GM18511 (cell line): ENCODE results near the gene RIC8B.
"Not testable (repeated sequence)": the region's sequence is repeated elsewhere in the genome, so short reads cannot be mapped to it uniquely, and the experiment has no call there.

Source experiments
- ATAC-seq: cut with Tn5 transposase; IDR thresholded peaks from one replicate; pipeline ENCODE4 v1.9.1; 2021; ENCODE audit warnings: mild to moderate bottlenecking, moderate library complexity; ENCODE audit not compliant: unreplicated experiment

RIC8B gene

DNA sequence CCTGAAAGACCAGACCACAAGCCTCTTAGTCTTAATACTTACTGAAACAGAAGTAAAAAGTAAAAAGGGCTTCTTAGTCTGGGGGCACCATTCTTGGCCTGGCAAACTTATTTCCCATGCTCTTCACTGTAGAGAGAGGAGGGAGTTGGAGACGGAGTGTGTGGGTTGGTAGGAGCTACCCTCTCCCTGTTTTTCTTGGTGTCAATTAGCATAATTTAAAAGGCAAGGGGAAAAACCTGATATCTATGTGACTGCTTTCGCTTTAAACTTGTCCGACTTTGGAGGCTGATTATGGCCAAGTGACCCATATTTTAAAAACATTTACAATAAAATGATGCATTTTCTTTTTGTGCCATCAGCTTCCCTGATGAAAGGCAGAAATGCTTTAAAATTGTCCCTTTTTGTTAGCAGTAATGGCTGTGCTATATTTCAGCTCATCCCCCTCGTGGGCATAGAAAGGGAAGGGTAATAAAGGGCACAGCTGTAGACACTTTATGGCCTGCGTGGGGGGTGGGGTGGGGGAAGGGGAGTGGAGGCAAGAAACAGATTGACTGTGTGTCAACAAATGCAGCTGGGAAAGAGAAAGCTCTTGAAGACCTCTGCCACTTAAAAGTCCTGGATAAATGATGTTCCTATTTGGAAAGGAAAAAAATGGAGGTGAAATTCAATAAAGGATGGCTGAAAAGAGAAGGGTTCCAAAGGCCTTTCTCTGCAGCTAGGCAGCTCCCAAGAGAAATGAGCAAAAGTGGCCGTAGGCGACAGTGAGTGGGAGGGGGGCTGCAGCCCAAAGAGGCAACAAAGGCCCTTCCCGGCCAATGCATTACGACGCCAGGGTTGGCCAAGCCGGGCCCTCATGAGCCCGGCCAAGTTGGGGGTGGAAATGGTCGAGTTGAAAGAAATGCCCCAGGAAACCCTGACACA lies 123.8 kb downstream of the RIC8B start:
- no peak for ATAC-seq

DNA sequence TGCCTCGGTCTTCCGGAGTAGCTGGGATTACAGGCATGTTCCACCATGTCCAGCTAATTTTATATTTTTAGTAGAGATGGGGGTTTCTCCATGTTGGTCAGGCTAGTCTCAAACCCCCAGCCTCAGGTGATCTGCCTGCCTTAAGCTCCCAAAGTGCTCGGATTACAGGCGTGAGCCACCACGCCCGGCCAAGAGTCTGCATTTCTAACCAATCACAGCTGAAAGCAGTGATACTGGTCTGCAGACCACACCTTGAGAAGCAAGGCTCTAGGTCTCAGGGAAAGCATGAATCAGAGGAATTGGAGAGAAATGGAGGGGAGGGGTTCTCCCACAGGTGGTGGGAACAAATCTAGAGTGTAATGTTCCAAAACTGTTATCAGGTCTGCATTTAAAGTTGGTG lies 126.1 kb downstream of the RIC8B start:
- no peak for ATAC-seq

DNA sequence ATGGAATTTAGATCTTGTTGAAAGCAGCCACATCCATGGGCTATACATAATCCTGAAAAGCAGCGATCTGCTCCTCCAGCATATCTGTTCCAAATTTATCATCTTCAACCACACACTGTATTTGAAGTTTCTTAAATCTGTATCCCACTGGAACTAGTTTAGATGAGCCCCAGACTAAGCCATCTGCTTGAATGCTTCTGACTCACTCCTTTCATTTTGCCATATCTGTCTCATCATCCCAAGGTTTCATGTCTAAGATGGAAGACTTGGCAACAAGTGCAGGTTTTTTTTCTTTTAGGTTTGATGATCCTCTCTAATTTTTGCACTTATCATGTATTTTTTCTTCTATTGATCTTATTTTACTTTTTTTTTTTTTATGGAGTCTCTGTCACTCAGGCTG lies 126.8 kb downstream of the RIC8B start:
- ATAC-seq: no peak

DNA sequence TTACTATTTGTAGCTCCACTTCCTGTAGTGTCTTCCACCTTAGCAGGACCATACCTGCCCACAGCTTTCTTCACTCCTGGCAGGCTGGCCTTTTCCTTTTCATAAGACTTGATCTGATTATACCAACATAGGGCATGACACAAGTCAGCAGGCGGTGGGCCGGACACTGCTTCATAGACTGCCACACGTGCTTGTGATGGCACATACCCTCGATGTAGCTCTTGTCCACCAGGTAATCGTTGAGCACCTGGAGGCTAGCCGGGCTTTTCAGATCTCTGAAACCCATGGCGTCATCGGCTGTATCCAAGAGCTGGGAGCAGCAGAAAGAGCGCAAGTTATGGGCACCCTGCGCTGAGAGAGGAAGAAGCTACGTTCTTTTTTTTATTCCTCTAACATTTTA lies 127.6 kb downstream of the RIC8B start:
- no peak for ATAC-seq

- ATAC-seq: peak; percentile 83
These were observed 128.9 kb downstream of the RIC8B start for GRCh38 chr12:106903241-106903945.

DNA sequence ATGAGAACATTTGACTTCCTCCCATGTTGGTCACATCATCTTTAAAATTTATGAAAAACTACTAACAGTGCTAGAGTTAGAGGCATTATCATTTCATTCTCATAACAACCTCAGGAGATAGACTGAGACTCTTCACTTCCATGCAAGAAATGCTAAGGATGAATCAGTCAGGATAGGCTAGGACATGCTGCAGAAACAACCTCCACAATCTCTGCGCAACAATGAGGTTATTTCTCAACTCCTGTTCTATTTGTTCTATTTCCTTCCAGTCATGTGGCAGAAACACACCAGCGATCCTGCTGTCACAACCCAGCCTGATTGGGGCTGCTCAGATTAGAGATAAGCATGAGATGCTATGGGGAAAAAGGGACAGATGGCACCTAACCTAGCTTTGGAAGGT lies 132.2 kb downstream of the RIC8B start:
- no peak for ATAC-seq

DNA sequence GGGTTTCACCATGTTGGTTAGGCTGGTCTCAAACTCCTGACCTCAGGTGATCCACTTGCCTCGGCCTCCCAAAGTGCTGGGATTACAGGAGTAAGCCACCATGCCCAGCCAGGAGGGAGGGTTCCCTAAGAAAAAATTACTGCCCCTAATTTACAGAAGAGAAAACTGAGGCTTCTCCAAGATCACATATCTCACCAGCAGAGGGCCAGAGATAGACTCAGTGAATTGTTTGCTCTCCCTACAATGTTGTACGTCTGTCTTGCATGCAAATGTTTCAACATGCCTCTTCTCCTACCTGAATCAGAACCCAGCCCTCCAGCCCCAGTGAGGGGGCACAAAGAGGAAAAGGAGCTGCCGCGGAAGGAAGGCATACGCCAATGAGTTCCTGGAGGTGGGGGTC lies 132.9 kb downstream of the RIC8B start:
- no peak for ATAC-seq

GRCh38 chr12:106907846-106908245 lies 133.4 kb downstream of the RIC8B start:
- ATAC-seq: no peak

GRCh38 chr12:106908561-106908960 lies 134.1 kb downstream of the RIC8B start:
- ATAC-seq: no peak

- peak; percentile 75 for ATAC-seq
These were observed 135.7 kb downstream of the RIC8B start for GRCh38 chr12:106910202-106910601.

DNA sequence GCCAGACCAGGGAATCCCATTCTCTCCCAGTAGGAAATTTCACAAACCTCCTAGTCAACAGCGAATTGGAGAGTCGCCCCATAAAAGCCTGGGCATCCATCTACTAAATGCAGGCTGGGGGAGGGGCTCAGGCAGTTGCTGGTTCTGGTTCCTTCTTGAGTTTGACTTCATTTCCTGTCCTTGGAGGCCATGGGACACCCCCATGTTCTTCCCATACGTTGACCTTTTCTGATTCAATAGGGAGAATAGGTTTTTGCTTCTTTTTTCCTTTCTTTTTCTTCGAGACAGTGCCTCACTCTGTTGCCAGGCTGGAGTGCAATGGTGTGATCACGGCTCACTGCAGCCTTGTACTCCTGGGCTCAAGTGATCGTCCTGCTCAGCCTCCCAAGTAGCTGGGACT lies 137.1 kb downstream of the RIC8B start:
- no peak for ATAC-seq

GRCh38 chr12:106913456-106913855 lies 139.0 kb downstream of the RIC8B start:
- no peak for ATAC-seq

- ATAC-seq: peak; percentile 75
These were observed 140.5 kb downstream of the RIC8B start for GRCh38 chr12:106914796-106915634.

DNA sequence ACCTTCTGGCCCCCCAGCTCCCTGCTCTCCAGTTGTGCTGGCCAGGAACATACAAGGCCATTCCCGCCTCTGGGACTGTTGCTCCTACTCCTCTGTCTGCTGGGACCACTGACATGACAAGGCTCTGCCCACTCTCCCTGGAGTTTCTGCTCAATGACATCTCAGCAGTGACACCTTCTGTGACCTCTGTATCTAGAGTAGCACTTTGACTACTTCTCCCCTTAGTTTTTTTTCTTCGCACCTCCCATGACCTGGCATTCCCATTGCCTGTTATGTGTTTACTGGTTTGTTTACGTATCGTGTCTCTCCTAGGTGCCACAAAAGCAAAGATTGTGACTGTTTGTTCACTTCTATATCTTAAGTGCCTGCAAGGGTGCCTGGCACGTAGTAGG lies 141.1 kb downstream of the RIC8B start:
- ATAC-seq: no peak

GRCh38 chr12:106917503-106917902 lies 143.0 kb downstream of the RIC8B start:
- ATAC-seq: no peak

DNA sequence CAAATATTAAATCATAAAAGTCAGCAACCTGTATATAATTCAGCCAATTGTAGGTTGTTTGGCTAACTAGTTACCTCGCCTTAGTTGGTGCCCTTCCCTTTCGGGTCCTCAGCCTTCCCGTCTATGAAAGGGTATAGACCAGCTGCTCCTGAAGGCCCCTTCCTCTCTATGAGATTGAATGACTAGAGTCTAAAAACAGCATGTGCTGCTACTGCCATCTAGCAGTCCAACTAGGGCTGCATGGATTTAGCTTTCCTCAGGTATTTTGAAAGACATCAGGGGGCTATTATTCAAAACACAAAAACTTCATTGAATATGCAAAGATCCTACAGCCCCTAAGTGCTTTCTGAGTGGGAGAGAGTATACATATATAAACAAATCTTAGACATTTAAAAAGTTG lies 144.3 kb downstream of the RIC8B start:
- no peak for ATAC-seq

DNA sequence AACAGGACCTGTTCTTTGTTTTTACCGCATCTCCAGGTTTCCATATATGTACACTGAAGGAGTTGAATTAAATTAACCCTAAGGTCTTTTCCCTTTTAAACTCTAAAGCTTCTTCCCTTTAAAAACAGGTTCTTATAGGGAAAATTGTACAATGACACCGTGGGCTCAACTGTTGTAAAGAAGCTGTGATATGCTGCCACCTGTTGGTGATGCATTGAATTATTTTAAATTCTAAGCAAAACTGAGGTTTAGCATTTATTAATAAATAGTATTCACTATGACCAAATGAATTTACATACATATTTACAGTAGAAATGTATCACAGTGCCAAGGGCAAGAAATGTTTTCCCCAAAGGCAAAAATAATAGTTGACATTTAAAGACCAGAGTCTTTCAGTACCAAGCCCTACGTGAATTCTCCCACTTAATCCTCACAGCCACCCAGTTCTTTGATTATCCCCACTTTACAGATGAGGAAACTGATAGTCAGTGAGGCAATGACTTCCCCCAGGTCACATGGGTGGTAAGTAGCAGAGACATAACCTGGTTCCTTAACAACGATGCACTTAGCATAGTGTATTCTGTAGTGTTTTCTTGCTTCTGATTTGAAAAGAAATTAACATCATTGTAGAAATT lies 145.5 kb downstream of the RIC8B start:
- no peak for ATAC-seq

GRCh38 chr12:106921976-106922375 lies 147.5 kb downstream of the RIC8B start:
- ATAC-seq: not testable (repeated sequence)

GRCh38 chr12:106923594-106923993 lies 149.1 kb downstream of the RIC8B start:
- ATAC-seq: not testable (repeated sequence)

DNA sequence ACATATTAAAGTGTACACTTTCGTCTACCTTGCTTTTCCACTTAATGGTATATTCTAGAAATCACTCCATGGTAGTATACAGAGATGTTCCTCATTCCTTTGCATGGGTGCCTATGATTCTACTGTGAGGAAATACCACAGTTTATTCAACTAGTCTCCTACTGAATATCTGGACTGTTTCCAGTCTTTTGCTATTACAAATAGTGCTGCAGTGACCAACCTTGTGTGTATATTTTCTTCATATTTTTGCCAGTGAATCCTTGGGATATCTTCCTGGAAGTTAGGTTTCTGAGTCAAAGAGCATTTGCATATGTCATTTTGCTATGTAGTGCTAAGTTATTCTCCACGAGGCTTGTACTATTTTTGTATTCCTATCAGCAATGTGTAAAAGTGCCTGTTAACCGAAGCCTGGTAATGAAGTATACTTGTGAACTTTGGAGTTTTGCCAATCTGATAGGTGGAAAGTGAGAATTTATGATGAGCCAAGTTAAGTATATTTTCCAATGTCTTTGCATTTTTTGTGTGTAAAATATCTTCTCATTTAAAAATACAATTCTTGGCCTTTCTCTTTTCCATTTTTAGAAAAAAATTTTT lies 149.9 kb downstream of the RIC8B start:
- ATAC-seq: no peak
